Small intestine (tissue), 7 donors: Measurements from ENCODE around the gene CA6. TPM values are rescaled to one million over a fixed set of nuclear protein-coding genes. Genes with fewer than 3 reads are reported as not detected.

Source experiments
- DNase-seq, 2 donors: peaks; one replicate each; pipeline versions ENCODE4 v3.0.0 to v3.0.0-alpha.2; 2013
- FAIRE-seq: peaks from 2 replicates; lab custom pipeline; 2012; peaks lifted over from hg19 to GRCh38; lab: Jason Lieb, UNC
- H3K27ac ChIP-seq, 3 donors: one replicate each; pipeline ENCODE4 v1.5.1; 2013; ENCODE audit warnings: low read length in 2 of 3, mild to moderate bottlenecking in 2 of 3, control low read depth in 1 of 3, inconsistent platforms in 1 of 3, low read depth in 1 of 3, moderate library complexity in 1 of 3
- H3K27me3 ChIP-seq, 3 donors: one replicate each; pipeline ENCODE4 v1.6.1; 2013; ENCODE audit warnings: low read length in 3 of 3, inconsistent platforms in 1 of 3; ENCODE audit not compliant: control insufficient read depth in 3 of 3, insufficient read depth in 3 of 3
- H3K36me3 ChIP-seq, 3 donors: one replicate each; pipeline ENCODE4 v1.6.1; 2013; ENCODE audit warnings: low read length in 3 of 3, inconsistent platforms in 1 of 3, low read depth in 1 of 3, mild to moderate bottlenecking in 1 of 3, moderate library complexity in 1 of 3; ENCODE audit not compliant: control insufficient read depth in 3 of 3, insufficient read depth in 2 of 3
- H3K4me1 ChIP-seq, 3 donors: one replicate each; pipeline ENCODE4 v1.6.1; 2013; ENCODE audit warnings: low read length in 2 of 3, inconsistent platforms in 1 of 3, low read depth in 1 of 3, mild to moderate bottlenecking in 1 of 3, moderate library complexity in 1 of 3; ENCODE audit not compliant: control insufficient read depth in 3 of 3, insufficient read depth in 2 of 3
- H3K4me3 ChIP-seq, 3 donors: one replicate each; pipeline ENCODE4 v1.5.1; 2013; ENCODE audit warnings: low read length in 3 of 3, control low read depth in 1 of 3, inconsistent platforms in 1 of 3, low read depth in 1 of 3, mild to moderate bottlenecking in 1 of 3, moderate library complexity in 1 of 3
- H3K9me3 ChIP-seq, 2 donors: one replicate each; pipeline ENCODE4 v1.6.1; 2013; ENCODE audit warnings: low read depth in 1 of 2, low read length in 1 of 2; ENCODE audit not compliant: control insufficient read depth in 2 of 2, insufficient read depth in 1 of 2
- WGBS, 3 donors: extraction: QIAGEN DNeasy Blood & Tissue Kit; methylation state at CpG; one replicate each; pipeline ENCODE4 v1.1.7; 2013; 5-methylcytosine and 5-hydroxymethylcytosine counted together
- polyA plus RNA-seq, 4 donors: library from polyadenylated mRNA; stranded (reverse) in 3 of 4; unstranded in 1 of 4; fragments of 200-250 nt in 3 of 4; fragments of 120-200 nt in 1 of 4; gene quantifications; one replicate each; pipeline versions ENCODE4 v1.2.1 to v1.2.3, GENCODE V29; 2013
- donor health status: healthy with polysubstance abuse.
- donor health status: control.
- donor health status: control.
- donor health status: Bipolar disorder and iron deficiency.
- donor health status: healthy.

CA6 gene
- polyA plus RNA-seq, 4 donors, result not detected

GRCh38 chr1:8969937-8970336 lies 24.3 kb downstream of the CA6 start:
- Histone ChIP-seq H3K4me3 (no peak overlapping the region), H3K27me3 (no peaks in the 10 kb centered on the region), H3K4me1 (no peaks in the 10 kb centered on the region), H3K27ac (no peak overlapping the region), H3K9me3 (no peaks in the 10 kb centered on the region), H3K36me3 (no peaks in the 10 kb centered on the region)
- FAIRE-seq, result no peak
- DNase-seq, result no peak
- 87 to 94% (median 88%) methylated on average over 7 of the region's 7 CpGs for WGBS, 3 donors

- 56 to 68% (median 63%) methylated on average over 9 of the region's 9 CpGs for WGBS, 3 donors
- no peaks in the 10 kb centered on the region for H3K4me1 ChIP-seq
- H3K9me3 ChIP-seq, result no peaks in the 10 kb centered on the region
- no peaks in the 10 kb centered on the region for H3K36me3 ChIP-seq
- H3K27me3 ChIP-seq, result no peaks in the 10 kb centered on the region
- no peak overlapping the region for H3K27ac ChIP-seq
- H3K4me3 ChIP-seq, result no peak overlapping the region
- FAIRE-seq (no peak), DNase-seq (peak in 1 of 2 donors; percentile 42)
These were observed 25.2 kb downstream of the CA6 start for GRCh38 chr1:8970870-8971337.

DNA sequence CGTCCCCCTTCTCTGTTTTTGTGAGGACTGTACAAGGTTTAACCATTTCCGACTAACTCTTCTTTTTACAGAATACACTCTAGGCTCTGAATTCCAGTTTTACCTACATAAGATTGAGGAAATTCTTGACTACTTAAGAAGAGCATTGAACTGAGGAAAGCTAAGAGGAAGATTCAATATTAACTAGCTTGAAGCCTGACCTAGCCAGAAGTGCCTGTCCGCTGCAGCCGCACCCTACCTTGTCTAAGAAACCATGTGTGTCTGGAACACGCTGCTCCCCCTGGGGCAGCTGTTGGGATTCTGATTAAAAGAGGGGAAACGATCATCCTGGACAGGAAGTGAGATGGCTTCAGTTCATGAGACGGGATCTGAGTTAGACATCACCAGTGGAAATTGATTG lies 28.9 kb downstream of the CA6 start:
- 64 to 69% (median 68%) methylated on average over 7 of the region's 7 CpGs for WGBS, 3 donors
- Histone ChIP-seq H3K9me3 (no peaks in the 10 kb centered on the region), H3K27ac (no peak overlapping the region), H3K4me1 (no peaks in the 10 kb centered on the region), H3K27me3 (no peaks in the 10 kb centered on the region), H3K36me3 (no peaks in the 10 kb centered on the region), H3K4me3 (no peak overlapping the region)
- FAIRE-seq (no peak), DNase-seq (no peak)

GRCh38 chr1:8976338-8976737 lies 30.7 kb downstream of the CA6 start:
- FAIRE-seq (no peak), DNase-seq (no peak)
- no peak overlapping the region for H3K27ac ChIP-seq
- 81 to 86% (median 83%) methylated on average over 5 of the region's 5 CpGs for WGBS, 3 donors
- peaks cover 0 to 4% of the 10 kb centered on the region in 2 donors for H3K9me3 ChIP-seq
- no peaks in the 10 kb centered on the region for H3K27me3 ChIP-seq
- H3K4me3 ChIP-seq, result no peak overlapping the region
- H3K36me3 ChIP-seq, result no peaks in the 10 kb centered on the region
- no peaks in the 10 kb centered on the region for H3K4me1 ChIP-seq

DNA sequence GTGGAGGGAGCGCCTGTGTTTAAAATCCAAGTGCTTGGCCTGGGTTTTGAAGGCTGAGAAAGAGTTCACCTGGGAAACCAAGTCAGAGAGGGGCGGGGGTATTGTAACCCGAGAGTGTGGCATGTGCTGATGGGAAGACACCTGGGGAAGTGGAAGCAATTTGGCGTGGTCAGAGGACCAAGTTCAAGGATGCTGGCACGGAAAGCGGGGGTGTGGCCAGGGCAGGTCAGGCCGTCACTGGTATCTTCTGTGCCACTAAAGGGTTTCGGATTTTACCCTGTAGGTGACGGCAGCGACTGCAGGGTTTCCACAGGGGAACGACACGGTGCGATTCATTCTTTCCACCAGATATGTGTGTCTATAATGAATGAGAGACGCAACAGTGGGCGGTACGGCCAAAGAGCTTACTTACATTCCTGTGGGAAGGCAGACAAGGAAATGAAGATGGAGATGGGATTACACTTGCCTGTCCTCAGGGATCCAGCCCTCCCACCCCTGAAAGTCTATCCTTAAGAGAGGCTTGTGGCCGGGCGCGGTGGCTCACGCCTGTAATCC lies 31.3 kb downstream of the CA6 start:
- Histone ChIP-seq H3K9me3 (peaks cover 0 to 4% of the 10 kb centered on the region in 2 donors), H3K36me3 (no peaks in the 10 kb centered on the region), H3K4me3 (no peak overlapping the region), H3K4me1 (no peaks in the 10 kb centered on the region), H3K27ac (no peak overlapping the region), H3K27me3 (no peaks in the 10 kb centered on the region)
- peak in 1 of 2 donors; percentile 88 for DNase-seq
- WGBS, 3 donors, result 36 to 76% (median 58%) methylated on average over 20 of the region's 20 CpGs
- FAIRE-seq, result no peak

- FAIRE-seq (no peak), DNase-seq (no peak)
- H3K4me3 ChIP-seq, result no peak overlapping the region
- H3K36me3 ChIP-seq, result no peaks in the 10 kb centered on the region
- WGBS, 3 donors, result 75 to 85% (median 76%) methylated on average over 3 of the region's 3 CpGs
- H3K27ac ChIP-seq, result no peak overlapping the region
- H3K9me3 ChIP-seq, result peaks cover 0 to 4% of the 10 kb centered on the region in 2 donors
- H3K4me1 ChIP-seq, result no peaks in the 10 kb centered on the region
- no peaks in the 10 kb centered on the region for H3K27me3 ChIP-seq
These were observed 35.0 kb downstream of the CA6 start for GRCh38 chr1:8980656-8981055.

DNA sequence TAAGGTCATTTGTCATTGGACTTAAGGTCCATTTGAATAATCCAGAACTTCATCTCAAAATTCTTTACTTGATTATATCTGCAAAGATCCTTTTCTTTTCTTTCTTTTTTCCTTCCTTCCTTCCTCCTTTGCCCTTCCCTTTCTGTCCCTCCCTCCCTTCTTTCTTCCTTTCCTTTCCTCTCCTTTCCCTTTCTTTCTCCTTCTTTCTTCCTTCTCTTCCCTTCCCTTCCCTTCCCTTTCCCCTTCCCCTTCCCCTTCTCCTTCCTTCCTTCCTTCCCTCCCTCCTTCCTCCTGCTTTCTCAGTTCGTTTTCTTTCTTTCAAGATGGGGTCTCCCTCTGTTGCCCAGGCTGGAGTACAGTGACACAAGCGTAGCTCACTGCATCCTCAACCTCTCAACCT lies 35.5 kb downstream of the CA6 start:
- peaks cover 0 to 4% of the 10 kb centered on the region in 2 donors for H3K9me3 ChIP-seq
- no peak overlapping the region for H3K4me3 ChIP-seq
- 61 to 68% (median 62%) methylated on average over 2 of the region's 2 CpGs for WGBS, 3 donors
- no peaks in the 10 kb centered on the region for H3K27me3 ChIP-seq
- H3K27ac ChIP-seq, result no peak overlapping the region
- FAIRE-seq, result no peak
- peaks cover 0 to 1% (median 0%) of the 10 kb centered on the region in 3 donors for H3K36me3 ChIP-seq
- no peak for DNase-seq
- H3K4me1 ChIP-seq, result no peaks in the 10 kb centered on the region

DNA sequence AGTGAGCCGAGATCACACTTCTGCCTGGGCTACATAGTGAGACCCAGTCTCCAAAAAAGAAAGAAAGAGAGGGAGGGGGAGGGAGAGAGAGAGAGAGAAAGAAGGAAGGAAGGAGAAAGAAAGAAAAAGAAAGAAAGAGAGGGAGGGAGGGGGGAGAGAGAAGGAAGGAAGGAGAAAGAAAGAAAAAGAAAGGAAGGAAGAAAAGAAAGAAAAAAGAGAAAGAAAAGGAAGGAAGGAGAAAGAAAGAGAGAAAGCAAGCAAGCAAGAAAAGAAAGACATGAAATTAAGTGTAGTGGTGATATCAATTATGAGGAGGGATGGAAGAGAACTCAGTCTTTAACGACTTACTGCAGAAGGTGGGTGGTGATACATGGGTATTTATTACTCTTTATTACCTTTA lies 38.5 kb downstream of the CA6 start:
- DNase-seq, result no peak

DNA sequence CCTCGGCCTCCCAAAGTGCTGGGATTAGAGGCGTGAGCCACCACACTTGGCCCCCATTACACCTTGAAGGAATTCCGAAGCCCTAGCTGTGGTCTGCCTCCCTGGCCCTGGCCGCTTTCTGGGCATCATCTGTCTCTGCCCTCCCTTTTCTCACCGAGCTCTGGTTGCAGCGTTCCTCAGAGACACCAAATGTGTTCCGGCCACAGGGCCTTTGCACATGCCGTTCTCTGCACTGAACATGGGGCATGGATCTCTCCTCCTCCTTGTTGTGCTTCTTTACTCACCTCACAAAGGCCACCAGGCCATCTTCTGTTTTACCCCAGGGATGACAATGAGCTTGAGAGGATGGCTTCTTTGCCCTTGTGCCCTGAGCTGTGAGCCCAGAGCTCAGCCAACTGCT lies 39.3 kb downstream of the CA6 start:
- Histone ChIP-seq H3K27ac (no peak overlapping the region), H3K4me3 (no peak overlapping the region), H3K4me1 (no peaks in the 10 kb centered on the region), H3K9me3 (peaks cover 0 to 4% of the 10 kb centered on the region in 2 donors), H3K36me3 (peaks cover 0 to 2% (median 0%) of the 10 kb centered on the region in 3 donors), H3K27me3 (no peaks in the 10 kb centered on the region)
- WGBS, 3 donors, result 82 to 91% (median 85%) methylated on average over 7 to 8 of the region's 8 CpGs
- DNase-seq, result no peak
- FAIRE-seq, result no peak

More for the DNA sequence above, 38.5 kb downstream of the CA6 start:
- 47 to 67% (median 59%) methylated on average over 2 of the region's 2 CpGs for WGBS, 3 donors
- FAIRE-seq, result no peak
- Histone ChIP-seq H3K27me3 (no peaks in the 10 kb centered on the region), H3K4me1 (no peaks in the 10 kb centered on the region), H3K36me3 (peaks cover 0 to 2% (median 0%) of the 10 kb centered on the region in 3 donors), H3K9me3 (peaks cover 0 to 4% of the 10 kb centered on the region in 2 donors), H3K27ac (no peak overlapping the region), H3K4me3 (no peak overlapping the region)
